ENCODE measurements around the gene CCDC122. TPM values are rescaled to one million over a fixed set of nuclear protein-coding genes. Genes with fewer than 3 reads are reported as not detected.
A peak's percentile ranks its signal among the peaks of the same experiment; 100 is the strongest.

CCDC122 gene
- 2.8 and 4.3 TPM in 2 replicates for total RNA-seq (2014; rRNA removed; shearing (Covaris generic))

- Histone ChIP-seq H3K36me3 (replicated peaks; ENCODE audit: control insufficient read depth, insufficient read depth, low read length) (no peaks in the 10 kb centered on the region), H3K27me3 (ENCODE audit: control insufficient read depth, insufficient read depth, low read length) (peaks cover 15% of the 10 kb centered on the region), H3K4me3 (ENCODE audit: insufficient read depth, low read depth, low read length) (peak within 1 kb of the TSS; percentile 78)
- peak; percentile 88 for DNase-seq
Observed at GRCh38 chr13:43878892-43879754, at the start of gene CCDC122. TSS of gene CCDC122 (minus strand) at chr13:43879740. CDS start at chr13:43869376, 10,364 bp downstream.

GRCh38 chr13:43924549-43925245 is 45.2 kb upstream of the CCDC122 start:
- Histone ChIP-seq H3K4me3 (ENCODE audit: insufficient read depth, low read depth, low read length) (no peak overlapping the region), H3K27me3 (ENCODE audit: control insufficient read depth, insufficient read depth, low read length) (no peaks in the 10 kb centered on the region)
- DNase-seq = no peak

GRCh38 chr13:43920965-43921674 is 41.6 kb upstream of the CCDC122 start:
- Histone ChIP-seq H3K36me3 (replicated peaks; ENCODE audit: control insufficient read depth, insufficient read depth, low read length) (no peaks in the 10 kb centered on the region), H3K27me3 (ENCODE audit: control insufficient read depth, insufficient read depth, low read length) (no peaks in the 10 kb centered on the region), H3K4me3 (ENCODE audit: insufficient read depth, low read depth, low read length) (no peak overlapping the region)
- DNase-seq = no peak

More at GRCh38 chr13:43924549-43925245, 45.2 kb upstream of the CCDC122 start:
- H3K36me3 ChIP-seq (replicated peaks; ENCODE audit: control insufficient read depth, insufficient read depth, low read length) = no peaks in the 10 kb centered on the region

GRCh38 chr13:43918636-43919035 is 39.1 kb upstream of the CCDC122 start:
- Histone ChIP-seq H3K36me3 (replicated peaks; ENCODE audit: control insufficient read depth, insufficient read depth, low read length) (no peaks in the 10 kb centered on the region), H3K27me3 (ENCODE audit: control insufficient read depth, insufficient read depth, low read length) (no peaks in the 10 kb centered on the region), H3K4me3 (ENCODE audit: insufficient read depth, low read depth, low read length) (no peak overlapping the region)
- DNase-seq = no peak

GRCh38 chr13:43916828-43917227 is 37.3 kb upstream of the CCDC122 start:
- DNase-seq = no peak
- H3K4me3 ChIP-seq (ENCODE audit: insufficient read depth, low read depth, low read length) = no peak overlapping the region
- no peaks in the 10 kb centered on the region for H3K36me3 ChIP-seq (replicated peaks; ENCODE audit: control insufficient read depth, insufficient read depth, low read length)
- H3K27me3 ChIP-seq (ENCODE audit: control insufficient read depth, insufficient read depth, low read length) = no peaks in the 10 kb centered on the region

- Histone ChIP-seq H3K4me3 (ENCODE audit: insufficient read depth, low read depth, low read length) (no peak overlapping the region), H3K27me3 (ENCODE audit: control insufficient read depth, insufficient read depth, low read length) (no peaks in the 10 kb centered on the region), H3K36me3 (replicated peaks; ENCODE audit: control insufficient read depth, insufficient read depth, low read length) (no peaks in the 10 kb centered on the region)
- DNase-seq = no peak
Observed at GRCh38 chr13:43915451-43915850, 35.9 kb upstream of the CCDC122 start.

GRCh38 chr13:43911871-43912270 is 32.3 kb upstream of the CCDC122 start:
- H3K4me3 ChIP-seq (ENCODE audit: insufficient read depth, low read depth, low read length) = no peak overlapping the region
- H3K36me3 ChIP-seq (replicated peaks; ENCODE audit: control insufficient read depth, insufficient read depth, low read length) = no peaks in the 10 kb centered on the region
- H3K27me3 ChIP-seq (ENCODE audit: control insufficient read depth, insufficient read depth, low read length) = no peaks in the 10 kb centered on the region
- DNase-seq = no peak

GRCh38 chr13:43911278-43911677 is 31.7 kb upstream of the CCDC122 start:
- no peaks in the 10 kb centered on the region for H3K36me3 ChIP-seq (replicated peaks; ENCODE audit: control insufficient read depth, insufficient read depth, low read length)
- H3K27me3 ChIP-seq (ENCODE audit: control insufficient read depth, insufficient read depth, low read length) = no peaks in the 10 kb centered on the region
- no peak for DNase-seq
- H3K4me3 ChIP-seq (ENCODE audit: insufficient read depth, low read depth, low read length) = no peak overlapping the region

GRCh38 chr13:43910856-43911255 is 31.3 kb upstream of the CCDC122 start:
- Histone ChIP-seq H3K27me3 (ENCODE audit: control insufficient read depth, insufficient read depth, low read length) (no peaks in the 10 kb centered on the region), H3K4me3 (ENCODE audit: insufficient read depth, low read depth, low read length) (no peak overlapping the region), H3K36me3 (replicated peaks; ENCODE audit: control insufficient read depth, insufficient read depth, low read length) (no peaks in the 10 kb centered on the region)
- DNase-seq = no peak

- peak; percentile 17 for DNase-seq
- H3K4me3 ChIP-seq (ENCODE audit: insufficient read depth, low read depth, low read length) = no peak overlapping the region
- H3K36me3 ChIP-seq (replicated peaks; ENCODE audit: control insufficient read depth, insufficient read depth, low read length) = no peaks in the 10 kb centered on the region
- H3K27me3 ChIP-seq (ENCODE audit: control insufficient read depth, insufficient read depth, low read length) = no peaks in the 10 kb centered on the region
Observed at GRCh38 chr13:43908156-43909126, 28.9 kb upstream of the CCDC122 start.

- Histone ChIP-seq H3K36me3 (replicated peaks; ENCODE audit: control insufficient read depth, insufficient read depth, low read length) (no peaks in the 10 kb centered on the region), H3K4me3 (ENCODE audit: insufficient read depth, low read depth, low read length) (no peak overlapping the region), H3K27me3 (ENCODE audit: control insufficient read depth, insufficient read depth, low read length) (no peaks in the 10 kb centered on the region)
- peak; percentile 62 for DNase-seq
Observed at GRCh38 chr13:43905435-43906031, 26.0 kb upstream of the CCDC122 start.

- no peaks in the 10 kb centered on the region for H3K27me3 ChIP-seq (ENCODE audit: control insufficient read depth, insufficient read depth, low read length)
- no peak overlapping the region for H3K4me3 ChIP-seq (ENCODE audit: insufficient read depth, low read depth, low read length)
- no peaks in the 10 kb centered on the region for H3K36me3 ChIP-seq (replicated peaks; ENCODE audit: control insufficient read depth, insufficient read depth, low read length)
- DNase-seq = no peak
Observed at GRCh38 chr13:43895940-43896339, 16.4 kb upstream of the CCDC122 start.

- no peaks in the 10 kb centered on the region for H3K27me3 ChIP-seq (ENCODE audit: control insufficient read depth, insufficient read depth, low read length)
- no peaks in the 10 kb centered on the region for H3K36me3 ChIP-seq (replicated peaks; ENCODE audit: control insufficient read depth, insufficient read depth, low read length)
- DNase-seq = peak; percentile 24
- no peak overlapping the region for H3K4me3 ChIP-seq (ENCODE audit: insufficient read depth, low read depth, low read length)
Observed at GRCh38 chr13:43894438-43894837, 14.9 kb upstream of the CCDC122 start.
